ENCODE data around the gene PRSS38. TPM values are rescaled to one million over a fixed set of nuclear protein-coding genes. Genes with fewer than 3 reads are reported as not detected.

PRSS38 gene
- total and polyA plus RNA-seq, 2 experiments from 2014 or later: not detected

DNA sequence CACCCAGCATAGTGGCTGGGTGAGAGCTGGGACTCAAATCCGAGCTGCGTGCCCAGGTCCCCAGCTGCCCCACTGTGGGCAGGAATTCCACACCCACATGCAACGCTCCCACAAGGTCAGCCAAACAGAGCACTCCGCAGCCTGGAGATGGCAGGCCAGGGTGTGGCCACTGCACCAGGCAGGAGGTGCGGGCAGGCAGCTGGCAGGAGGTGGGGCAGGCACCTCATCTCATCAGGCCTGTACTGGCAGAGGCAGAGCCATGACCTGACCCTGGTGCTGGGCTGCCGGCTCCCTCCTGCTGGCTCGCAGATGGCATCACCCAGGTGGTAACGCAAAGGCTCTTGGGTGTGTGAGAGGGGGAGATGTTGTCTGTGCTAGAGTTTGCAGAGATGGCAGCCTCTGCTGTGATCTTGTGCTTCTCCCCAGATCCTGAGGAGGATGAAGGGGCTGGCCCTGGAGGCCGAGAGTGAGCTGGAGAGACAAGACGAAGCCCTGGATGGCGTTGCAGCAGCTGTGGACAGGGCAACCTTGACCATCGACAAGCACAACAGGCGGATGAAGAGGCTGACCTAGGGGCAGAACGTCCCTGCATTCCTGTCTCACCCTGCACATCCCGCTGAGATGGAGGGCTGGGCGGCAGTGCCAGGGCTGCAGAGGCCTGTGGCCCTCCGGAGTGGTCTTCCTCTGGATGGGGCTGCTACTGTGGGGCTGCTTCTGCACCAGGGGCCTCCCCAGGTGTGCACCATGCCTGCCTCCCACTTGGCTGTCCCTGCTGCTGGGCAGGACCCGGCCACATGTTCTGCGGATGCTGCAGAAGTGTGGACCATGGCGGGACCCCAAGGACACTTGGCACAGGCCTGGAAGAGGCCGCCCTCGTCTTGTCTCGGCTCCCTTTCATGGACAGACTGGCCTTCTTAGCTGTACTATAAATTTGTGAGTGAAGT, 35.1 kb upstream of the PRSS38 start (continued):
- TF ChIP-seq POLR2AphosphoS5 (IDR thresholded peaks at IDR 0.05; ENCODE audit: low read depth) (no peak), CREB1 (CRISPR knock-in tag; IDR thresholded peaks at IDR 0.05; ENCODE audit: low read depth) (no peak), CTCF (conservative IDR thresholded peaks at IDR 0.05; ENCODE audit: low read depth in 2 of 2) (no peak), STAT1 (IDR thresholded peaks at IDR 0.05; ENCODE audit: unreplicated experiment) (no peak)

DNA sequence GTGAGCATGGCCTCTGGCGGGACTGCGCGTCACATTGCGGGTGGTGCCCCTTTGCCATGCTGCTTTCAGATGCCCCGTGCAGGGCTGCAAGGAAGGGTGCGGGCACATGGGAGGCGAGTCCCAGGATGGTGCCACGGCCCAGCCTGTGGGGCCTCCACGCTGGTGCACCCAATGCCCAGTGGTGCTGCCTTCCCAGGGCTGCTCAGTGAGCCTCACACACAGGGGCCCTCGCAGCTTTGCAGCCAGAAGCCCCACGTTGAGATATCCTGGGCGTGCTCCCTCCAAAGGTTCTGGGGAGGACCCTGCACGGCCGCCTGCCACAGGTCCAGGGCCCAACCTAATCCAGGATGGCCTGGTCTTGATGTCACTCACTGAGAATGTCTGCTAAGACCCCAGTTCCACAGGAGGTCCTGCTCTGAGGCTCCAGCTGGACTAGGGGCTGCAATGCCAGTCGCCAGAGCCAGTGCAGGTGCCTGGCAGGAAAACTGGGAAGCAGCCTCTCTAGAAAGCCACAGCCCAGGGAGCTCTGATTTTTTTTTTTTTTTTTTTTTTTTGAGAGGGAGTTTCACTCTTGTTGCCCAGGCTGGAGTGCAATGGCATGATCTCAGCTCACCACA, 34.1 kb upstream of the PRSS38 start:
- H3K27ac ChIP-seq (ENCODE audit: low read depth): no peak overlapping the region
- no peaks in the 10 kb centered on the region for H3K9me2 ChIP-seq (ENCODE audit: insufficient read depth)
- Mint-ChIP-seq H3K4me3 (no peak overlapping the region), H3K9me3 (no peaks in the 10 kb centered on the region), H3K4me1 (no peaks in the 10 kb centered on the region), H3K27ac (no peak overlapping the region), H3K36me3 (ENCODE audit: low read depth) (no peaks in the 10 kb centered on the region), H3K27me3 (ENCODE audit: insufficient read depth, low read depth, poor library complexity) (peaks cover 11% of the 10 kb centered on the region)
- ATAC-seq (no peak), DNase-seq (ENCODE audit: low spot score) (no peak)
- H3K79me2 ChIP-seq (replicated peaks; ENCODE audit: insufficient read depth): no peaks in the 10 kb centered on the region
- H3K4me2 ChIP-seq: no peak overlapping the region
- H3K36me3 ChIP-seq (ENCODE audit: insufficient read depth): no peaks in the 10 kb centered on the region
- peaks cover 9% of the 10 kb centered on the region for H3K27me3 ChIP-seq (ENCODE audit: insufficient read depth)
- peaks cover 4% of the 10 kb centered on the region; the same call in 1 of the 2 replicates for H3F3A ChIP-seq (replicated peaks; ENCODE audit: low read depth)
- H2AFZ ChIP-seq: no peak overlapping the region
- H3K4me1 ChIP-seq (ENCODE audit: insufficient read depth): no peaks in the 10 kb centered on the region
- H3K4me3 ChIP-seq: no peak overlapping the region
- no peaks in the 10 kb centered on the region; the same call in none of the 2 replicates for H4K20me1 ChIP-seq (replicated peaks; ENCODE audit: insufficient read depth)
- TF ChIP-seq, protein P1, sequence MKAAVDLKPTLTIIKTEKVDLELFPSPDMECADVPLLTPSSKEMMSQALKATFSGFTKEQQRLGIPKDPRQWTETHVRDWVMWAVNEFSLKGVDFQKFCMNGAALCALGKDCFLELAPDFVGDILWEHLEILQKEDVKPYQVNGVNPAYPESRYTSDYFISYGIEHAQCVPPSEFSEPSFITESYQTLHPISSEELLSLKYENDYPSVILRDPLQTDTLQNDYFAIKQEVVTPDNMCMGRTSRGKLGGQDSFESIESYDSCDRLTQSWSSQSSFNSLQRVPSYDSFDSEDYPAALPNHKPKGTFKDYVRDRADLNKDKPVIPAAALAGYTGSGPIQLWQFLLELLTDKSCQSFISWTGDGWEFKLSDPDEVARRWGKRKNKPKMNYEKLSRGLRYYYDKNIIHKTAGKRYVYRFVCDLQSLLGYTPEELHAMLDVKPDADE (IDR thresholded peaks at IDR 0.05): no peak
- TF ChIP-seq NANOG (IDR thresholded peaks at IDR 0.05; ENCODE audit: borderline replicate concordance) (no peak), CTCF (conservative IDR thresholded peaks at IDR 0.05; ENCODE audit: low read depth in 2 of 2) (no peak), CREB1 (CRISPR knock-in tag; IDR thresholded peaks at IDR 0.05; ENCODE audit: low read depth) (no peak), STAT1 (IDR thresholded peaks at IDR 0.05; ENCODE audit: unreplicated experiment) (no peak), ZNF331 (CRISPR knock-in tag; IDR thresholded peaks at IDR 0.05; ENCODE audit: low read depth) (no peak), EZH2 (IDR thresholded peaks at IDR 0.05; ENCODE audit: low read depth, unreplicated experiment) (no peak), JUNB (IDR thresholded peaks at IDR 0.05; ENCODE audit: unreplicated experiment) (no peak)
- TF ChIP-seq, protein P2, sequence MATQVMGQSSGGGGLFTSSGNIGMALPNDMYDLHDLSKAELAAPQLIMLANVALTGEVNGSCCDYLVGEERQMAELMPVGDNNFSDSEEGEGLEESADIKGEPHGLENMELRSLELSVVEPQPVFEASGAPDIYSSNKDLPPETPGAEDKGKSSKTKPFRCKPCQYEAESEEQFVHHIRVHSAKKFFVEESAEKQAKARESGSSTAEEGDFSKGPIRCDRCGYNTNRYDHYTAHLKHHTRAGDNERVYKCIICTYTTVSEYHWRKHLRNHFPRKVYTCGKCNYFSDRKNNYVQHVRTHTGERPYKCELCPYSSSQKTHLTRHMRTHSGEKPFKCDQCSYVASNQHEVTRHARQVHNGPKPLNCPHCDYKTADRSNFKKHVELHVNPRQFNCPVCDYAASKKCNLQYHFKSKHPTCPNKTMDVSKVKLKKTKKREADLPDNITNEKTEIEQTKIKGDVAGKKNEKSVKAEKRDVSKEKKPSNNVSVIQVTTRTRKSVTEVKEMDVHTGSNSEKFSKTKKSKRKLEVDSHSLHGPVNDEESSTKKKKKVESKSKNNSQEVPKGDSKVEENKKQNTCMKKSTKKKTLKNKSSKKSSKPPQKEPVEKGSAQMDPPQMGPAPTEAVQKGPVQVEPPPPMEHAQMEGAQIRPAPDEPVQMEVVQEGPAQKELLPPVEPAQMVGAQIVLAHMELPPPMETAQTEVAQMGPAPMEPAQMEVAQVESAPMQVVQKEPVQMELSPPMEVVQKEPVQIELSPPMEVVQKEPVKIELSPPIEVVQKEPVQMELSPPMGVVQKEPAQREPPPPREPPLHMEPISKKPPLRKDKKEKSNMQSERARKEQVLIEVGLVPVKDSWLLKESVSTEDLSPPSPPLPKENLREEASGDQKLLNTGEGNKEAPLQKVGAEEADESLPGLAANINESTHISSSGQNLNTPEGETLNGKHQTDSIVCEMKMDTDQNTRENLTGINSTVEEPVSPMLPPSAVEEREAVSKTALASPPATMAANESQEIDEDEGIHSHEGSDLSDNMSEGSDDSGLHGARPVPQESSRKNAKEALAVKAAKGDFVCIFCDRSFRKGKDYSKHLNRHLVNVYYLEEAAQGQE (IDR thresholded peaks at IDR 0.05; ENCODE audit: unreplicated experiment): no peak
